Fibroblast of pulmonary artery (primary cell): Measurements from ENCODE around the gene CEP70.
"Not testable (repeated sequence)": the region's sequence is repeated elsewhere in the genome, so short reads cannot be mapped to it uniquely, and the experiment has no call there.

Experiments
- DNase-seq: peaks from one replicate; pipeline ENCODE4 v3.0.0-alpha.2; 2010; ENCODE audit warnings: low read depth
- H3K4me3 ChIP-seq: replicated peaks from 2 replicates; pipeline ENCODE4 v1.5.1; 2011; ENCODE audit warnings: low read depth, mild to moderate bottlenecking, control low read depth, low read length, moderate library complexity
- TF ChIP-seq, protein P1 (sequence below): IDR thresholded peaks from 2 replicates; pipeline ENCODE4 v1.5.1; 2011; ENCODE audit warnings: mild to moderate bottlenecking, control low read depth, low read length, inconsistent platforms; ENCODE audit errors: missing control alignments

CEP70 gene

DNA sequence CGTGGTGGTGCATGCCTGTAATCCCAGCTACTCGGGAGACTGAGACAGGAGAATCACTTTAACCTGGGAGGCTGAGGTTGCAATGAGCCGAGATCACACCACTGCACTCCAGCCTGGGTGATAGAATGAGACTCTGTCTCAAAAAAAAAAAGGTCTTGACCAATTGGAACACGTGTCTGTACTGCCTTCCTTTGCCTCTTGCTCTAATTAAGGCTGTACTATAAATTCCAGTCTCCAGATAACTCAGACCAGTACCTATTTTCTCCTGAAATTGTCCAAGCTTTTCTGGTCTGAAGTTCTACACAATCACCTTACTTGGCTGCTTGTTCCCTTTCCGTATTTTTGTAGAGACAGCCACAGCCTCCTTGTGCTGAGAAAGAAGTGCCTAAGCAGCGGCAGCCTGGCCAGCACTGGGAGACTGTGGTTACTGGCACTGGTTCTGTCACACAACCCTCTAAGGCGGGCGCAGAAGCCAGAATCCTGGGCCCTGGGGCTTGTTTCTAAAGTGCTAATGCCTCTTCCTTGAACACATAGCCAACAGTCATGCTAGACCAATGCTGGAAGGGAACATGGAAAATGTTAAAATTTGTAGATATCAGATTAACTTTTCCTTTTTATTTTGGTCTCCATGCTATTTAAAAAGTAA lies 6.2 kb upstream of the CEP70 start:
- DNase-seq: no peak
- TF ChIP-seq, protein P1, sequence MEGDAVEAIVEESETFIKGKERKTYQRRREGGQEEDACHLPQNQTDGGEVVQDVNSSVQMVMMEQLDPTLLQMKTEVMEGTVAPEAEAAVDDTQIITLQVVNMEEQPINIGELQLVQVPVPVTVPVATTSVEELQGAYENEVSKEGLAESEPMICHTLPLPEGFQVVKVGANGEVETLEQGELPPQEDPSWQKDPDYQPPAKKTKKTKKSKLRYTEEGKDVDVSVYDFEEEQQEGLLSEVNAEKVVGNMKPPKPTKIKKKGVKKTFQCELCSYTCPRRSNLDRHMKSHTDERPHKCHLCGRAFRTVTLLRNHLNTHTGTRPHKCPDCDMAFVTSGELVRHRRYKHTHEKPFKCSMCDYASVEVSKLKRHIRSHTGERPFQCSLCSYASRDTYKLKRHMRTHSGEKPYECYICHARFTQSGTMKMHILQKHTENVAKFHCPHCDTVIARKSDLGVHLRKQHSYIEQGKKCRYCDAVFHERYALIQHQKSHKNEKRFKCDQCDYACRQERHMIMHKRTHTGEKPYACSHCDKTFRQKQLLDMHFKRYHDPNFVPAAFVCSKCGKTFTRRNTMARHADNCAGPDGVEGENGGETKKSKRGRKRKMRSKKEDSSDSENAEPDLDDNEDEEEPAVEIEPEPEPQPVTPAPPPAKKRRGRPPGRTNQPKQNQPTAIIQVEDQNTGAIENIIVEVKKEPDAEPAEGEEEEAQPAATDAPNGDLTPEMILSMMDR: no peak
- no peak overlapping the region for H3K4me3 ChIP-seq

DNA sequence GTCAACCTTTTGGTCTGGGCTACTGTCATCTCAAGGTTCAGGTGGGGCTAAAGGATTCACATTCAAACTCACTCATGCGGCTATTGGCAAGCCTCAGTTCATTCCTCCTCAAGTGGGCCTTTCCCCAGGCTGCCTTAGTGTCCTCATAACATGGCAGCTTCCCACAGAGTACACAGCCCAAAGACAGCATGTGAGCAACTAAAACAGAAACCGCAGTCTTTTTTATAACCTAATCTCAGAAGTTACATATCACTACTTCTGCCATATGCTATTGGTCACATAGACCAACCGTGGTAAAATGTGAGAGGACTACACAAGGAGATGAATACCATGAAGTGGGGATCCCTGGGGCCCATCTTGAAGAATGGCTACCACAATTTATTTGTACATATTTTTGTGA lies 4.5 kb upstream of the CEP70 start:
- H3K4me3 ChIP-seq: no peak overlapping the region
- DNase-seq: no peak
- TF ChIP-seq, protein P1: no peak

DNA sequence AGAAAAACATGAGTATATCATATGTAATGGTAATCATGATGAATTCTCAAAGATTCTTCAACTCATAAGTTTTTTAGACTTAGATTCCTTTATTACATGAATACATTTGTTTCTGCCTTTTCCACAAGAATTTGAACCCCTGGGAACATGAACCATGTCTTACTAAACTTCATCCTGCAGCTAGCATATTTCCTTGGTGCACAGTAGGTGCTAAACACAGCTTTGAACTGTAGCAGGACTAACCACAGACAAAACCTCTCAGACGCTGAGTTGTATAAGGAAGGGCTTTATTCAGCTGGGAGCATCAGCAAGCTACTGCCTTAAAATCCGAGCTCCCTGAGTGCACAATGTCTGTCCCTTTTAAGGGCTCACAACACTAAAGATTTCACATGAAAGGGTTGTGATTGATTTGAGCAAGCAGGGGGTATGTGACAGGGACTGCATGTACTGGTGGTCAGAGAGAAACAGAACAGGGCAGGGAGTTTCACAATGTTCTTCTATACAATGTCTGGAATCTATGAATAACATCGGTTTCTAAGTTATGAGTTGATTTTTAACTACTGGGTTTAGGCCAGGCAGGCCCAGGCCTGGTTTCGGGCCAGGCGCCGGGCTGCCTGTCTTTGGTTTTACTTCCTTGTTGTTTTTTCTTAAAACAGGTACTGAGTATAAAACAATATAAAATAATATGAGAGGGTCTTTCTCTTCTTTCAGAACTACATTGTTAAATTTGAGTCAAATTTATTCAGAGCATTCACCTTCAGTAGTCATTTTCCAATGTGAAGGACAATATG lies 3.3 kb upstream of the CEP70 start:
- DNase-seq: not testable (repeated sequence)

DNA sequence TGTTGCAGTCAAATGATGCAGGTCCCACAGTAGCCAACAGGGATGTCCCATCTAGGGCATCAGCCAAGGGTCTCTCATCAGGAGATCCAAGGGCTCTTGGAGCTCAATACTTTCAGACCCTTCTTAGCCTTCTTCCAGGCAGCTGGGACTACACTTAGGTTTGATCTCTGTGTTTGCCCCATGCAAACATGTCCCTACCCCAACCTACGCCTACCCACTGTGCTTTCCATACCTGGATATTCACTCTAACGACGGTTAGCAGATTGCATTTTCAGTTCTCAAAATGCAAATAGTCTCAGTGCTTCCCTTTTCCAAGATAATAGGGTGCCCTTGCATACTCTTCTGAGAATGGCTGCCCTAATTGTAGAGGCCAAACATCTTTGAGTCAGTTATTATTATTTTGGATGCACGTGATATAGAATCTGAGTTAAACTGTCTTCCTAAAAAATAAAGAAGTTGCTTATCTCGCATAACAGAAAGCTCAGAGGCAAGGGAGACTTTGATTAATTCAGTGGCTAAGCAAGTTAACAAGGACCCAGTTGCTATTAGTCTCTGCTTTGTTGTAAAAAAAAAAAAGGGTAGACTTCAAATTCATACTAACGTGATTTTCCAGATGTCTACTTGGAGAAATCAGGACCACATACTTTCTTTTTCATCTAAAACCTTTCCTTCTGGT lies 1.0 kb upstream of the CEP70 start:
- TF ChIP-seq, protein P1: no peak
- H3K4me3 ChIP-seq: peak overlapping the region; percentile 64
- DNase-seq: no peak

More for the DNA sequence above, 3.3 kb upstream of the CEP70 start:
- not testable (repeated sequence) for H3K4me3 ChIP-seq

DNA sequence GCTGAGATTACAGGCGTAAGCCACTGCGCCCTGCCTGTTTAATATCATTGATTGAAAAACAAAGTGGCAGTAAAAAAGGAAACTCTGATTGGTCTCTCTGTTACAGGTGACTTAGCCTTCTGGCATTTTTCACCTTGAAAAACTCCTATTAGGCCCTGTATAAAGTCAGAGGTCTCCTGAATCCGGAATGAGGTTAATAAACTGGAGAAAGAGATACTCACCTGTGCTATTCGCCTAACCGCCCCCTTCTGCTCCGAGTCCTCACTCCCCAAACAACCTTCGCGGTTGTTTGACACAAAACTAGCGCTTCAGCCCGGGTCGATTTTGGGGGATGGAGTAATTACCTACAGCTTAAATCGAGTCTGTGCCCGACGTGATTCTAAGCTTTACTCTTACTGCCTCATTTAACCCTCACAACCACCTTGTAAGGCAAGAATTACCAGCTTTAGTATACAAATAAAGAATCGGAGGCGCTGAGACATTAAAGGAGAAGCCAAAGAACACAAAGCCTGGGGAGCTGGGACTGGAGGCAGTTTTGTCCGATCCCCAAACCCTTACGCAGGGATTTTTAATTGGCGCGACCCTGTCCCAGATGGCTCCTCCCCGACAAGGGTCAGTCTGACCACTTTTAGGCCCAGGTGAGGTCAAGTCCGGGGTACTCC lies 441 bp downstream of the CEP70 start:
- no peak for DNase-seq
- TF ChIP-seq, protein P1: no peak
- peak overlapping the region; percentile 64 for H3K4me3 ChIP-seq

DNA sequence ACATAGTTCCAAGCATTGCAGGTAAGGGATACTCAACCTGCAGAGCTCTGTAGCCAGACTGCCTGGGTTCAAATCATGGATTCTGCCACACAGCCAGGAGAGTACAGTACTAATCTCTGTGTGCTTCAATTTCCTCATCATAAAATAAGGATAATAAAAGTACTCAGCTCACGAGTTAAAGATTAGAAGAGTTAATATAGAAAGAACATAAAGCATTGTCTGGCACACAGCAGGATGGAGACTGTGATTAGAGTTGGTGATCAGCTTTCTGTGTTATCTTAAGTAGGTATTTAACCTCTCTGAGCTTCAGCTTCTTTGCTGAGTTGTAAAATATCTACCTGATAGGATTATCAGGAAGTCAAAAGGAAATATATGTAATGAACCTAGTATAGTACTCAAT lies 2.7 kb downstream of the CEP70 start:
- no peak overlapping the region for H3K4me3 ChIP-seq
- TF ChIP-seq, protein P1: no peak
- no peak for DNase-seq

DNA sequence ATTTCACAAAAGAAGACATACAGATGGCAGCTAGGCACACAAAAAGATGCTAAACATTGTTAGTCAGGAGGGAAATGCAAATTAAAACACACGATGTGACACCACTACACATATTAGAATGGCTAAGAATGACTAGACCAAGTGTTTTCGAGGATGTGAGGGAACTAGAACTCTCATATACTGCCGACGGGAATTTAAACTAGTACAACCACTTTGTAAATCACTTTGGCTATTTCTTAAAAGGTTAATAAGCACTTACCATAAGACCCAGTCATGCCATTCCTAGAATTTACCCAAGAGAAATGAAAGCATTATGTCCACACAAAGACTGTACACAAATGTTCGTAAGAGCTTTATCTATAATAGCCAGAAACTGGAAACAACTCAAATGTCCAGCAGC lies 5.6 kb downstream of the CEP70 start:
- H3K4me3 ChIP-seq: no peak overlapping the region
- DNase-seq: no peak
- TF ChIP-seq, protein P1: no peak
